Breast epithelium (tissue), 4 donors: ENCODE results near the gene COL9A2. TPM values are rescaled to one million over a fixed set of nuclear protein-coding genes. Genes with fewer than 3 reads are reported as not detected.

Experiments used
- DNase-seq, 2 donors: peaks; one replicate each; pipeline ENCODE4 v3.0.0-alpha.2; 2019; ENCODE audit warnings: low spot score in 2 of 2
- H3K27ac ChIP-seq, 2 donors: fragments of 200-600 bp; sonication (generic) in 1 of 2; one replicate each; pipeline ENCODE4 v1.5.1; 2016 to 2019; ENCODE audit warnings: mild to moderate bottlenecking in 1 of 2
- H3K27me3 ChIP-seq, 2 donors: fragments of 200-600 bp; sonication (generic) in 1 of 2; one replicate each; pipeline versions ENCODE4 v1.5.1 to v1.6.0; 2017 to 2019; ENCODE audit warnings: control low read depth in 1 of 2, mild to moderate bottlenecking in 1 of 2
- H3K36me3 ChIP-seq: fragments of 200-600 bp; one replicate; pipeline ENCODE4 v1.5.1; 2019
- H3K4me1 ChIP-seq, 2 donors: fragments of 200-600 bp; sonication (generic); one replicate each; pipeline ENCODE4 v1.5.1; 2016 to 2019; ENCODE audit warnings: control low read depth in 1 of 2
- H3K4me3 ChIP-seq, 3 donors: fragments of 200-600 bp; sonication (generic); 1 replicate in 2 of 3; 2 replicates in 1 of 3; pipeline ENCODE4 v1.5.1; 2016 to 2019; ENCODE audit warnings: mild to moderate bottlenecking in 3 of 3, moderate library complexity in 2 of 3
- H3K9me3 ChIP-seq, 2 donors: fragments of 200-600 bp; sonication (generic) in 1 of 2; one replicate each; pipeline ENCODE4 v1.5.1; 2016 to 2019; ENCODE audit warnings: control low read depth in 1 of 2
- CTCF ChIP-seq, 3 donors: fragments of 450-650 bp; IDR thresholded peaks; one replicate each; pipeline ENCODE4 v1.5.1; 2016 to 2017; ENCODE audit warnings: antibody characterized with exemption in 3 of 3, mild to moderate bottlenecking in 3 of 3, moderate library complexity in 3 of 3
- POLR2A ChIP-seq: fragments of 450-650 bp; IDR thresholded peaks from one replicate; pipeline ENCODE4 v1.6.1; 2016; ENCODE audit warnings: antibody characterized with exemption, mild to moderate bottlenecking, moderate library complexity
- POLR2AphosphoS5 ChIP-seq, 3 donors: sonication (generic); formaldehyde crosslinking; IDR thresholded peaks; one replicate each; pipeline ENCODE4 v1.6.1; 2017; ENCODE audit warnings: antibody characterized with exemption in 3 of 3
- intact Hi-C: fragments of 100-400 bp; cut with DNase I; formaldehyde crosslinking; loops from one replicate; pipeline ENCODE4 v1.15.1; 2023; ENCODE audit warnings: low total_unique reads
- total RNA-seq, 3 donors: library from RNA; depleted of rRNA; stranded (reverse); fragments of >200 nt; gene quantifications; one replicate each; pipeline ENCODE4 v1.1.0, GENCODE V29; 2016

Gene COL9A2
- total RNA-seq, 3 donors from 2014 or later: 1.4 to 22.0 (median 11.4) TPM

DNA sequence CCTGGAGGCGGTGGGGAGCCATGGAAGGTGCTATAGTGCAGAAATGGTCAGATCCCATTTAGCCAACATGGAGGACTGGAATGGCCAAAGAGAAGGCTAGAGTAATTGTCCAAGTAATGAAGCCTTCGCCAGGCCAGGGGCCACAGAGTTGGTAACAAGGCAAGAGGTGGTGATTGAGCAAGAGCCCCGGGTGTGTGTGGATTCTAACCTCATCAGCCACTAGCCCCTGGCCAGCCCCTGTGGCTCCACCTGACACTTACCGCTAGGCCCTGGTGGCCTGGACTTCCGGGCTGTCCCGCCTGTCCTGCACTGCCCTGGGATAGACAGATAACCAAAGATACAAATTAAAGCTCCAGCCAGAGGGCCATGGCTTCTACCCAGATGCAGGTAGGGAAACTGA lies 9.9 kb downstream of the COL9A2 start:
- Histone ChIP-seq H3K4me3 (no peak overlapping the region), H3K27me3 (no peaks in the 10 kb centered on the region), H3K4me1 (no peaks in the 10 kb centered on the region), H3K27ac (no peak overlapping the region), H3K9me3 (no peaks in the 10 kb centered on the region), H3K36me3 (no peaks in the 10 kb centered on the region)
- TF ChIP-seq CTCF (IDR thresholded peaks at IDR 0.05) (no peak), POLR2A (no peak), POLR2AphosphoS5 (IDR thresholded peaks at IDR 0.05) (no peak)
- intact Hi-C loops: no loop called here
- no peak for DNase-seq

GRCh38 chr1:40306296-40306695 lies 10.8 kb downstream of the COL9A2 start:
- TF ChIP-seq POLR2AphosphoS5 (IDR thresholded peaks at IDR 0.05): peak in 1 of 3 donors; percentile 33
- TF ChIP-seq POLR2A: no peak
- intact Hi-C loops: no loop called here
- H3K27me3 ChIP-seq: no peaks in the 10 kb centered on the region
- no peaks in the 10 kb centered on the region for H3K9me3 ChIP-seq
- DNase-seq: peak in 1 of 2 donors; percentile 32
- H3K4me3 ChIP-seq: no peak overlapping the region
- H3K36me3 ChIP-seq: no peaks in the 10 kb centered on the region
- H3K27ac ChIP-seq: peak overlapping the region in 1 of 2 donors; percentile 59
- no peaks in the 10 kb centered on the region for H3K4me1 ChIP-seq

DNA sequence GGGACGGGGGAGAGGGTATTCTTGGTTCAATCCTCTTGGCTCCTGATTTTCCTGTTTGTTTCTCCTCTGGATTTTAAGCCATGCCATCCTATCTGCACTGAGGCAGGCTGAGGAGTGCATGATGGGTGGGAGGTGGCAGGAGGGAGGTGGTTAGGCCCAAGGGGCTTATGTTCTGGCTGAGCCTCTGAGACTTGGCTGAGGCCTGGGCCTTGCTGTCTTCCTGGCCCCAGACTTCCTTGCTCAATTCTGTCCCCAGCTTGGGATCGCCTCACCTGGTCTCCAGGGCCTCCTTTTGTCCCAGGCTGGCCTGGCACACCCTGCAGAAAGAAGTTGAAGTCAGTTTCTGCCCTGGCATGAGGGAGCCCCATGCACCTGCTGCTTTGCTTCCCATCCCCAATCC lies 11.2 kb downstream of the COL9A2 start:
- TF ChIP-seq POLR2AphosphoS5 (IDR thresholded peaks at IDR 0.05) (no peak), POLR2A (no peak), CTCF (IDR thresholded peaks at IDR 0.05) (no peak)

DNA sequence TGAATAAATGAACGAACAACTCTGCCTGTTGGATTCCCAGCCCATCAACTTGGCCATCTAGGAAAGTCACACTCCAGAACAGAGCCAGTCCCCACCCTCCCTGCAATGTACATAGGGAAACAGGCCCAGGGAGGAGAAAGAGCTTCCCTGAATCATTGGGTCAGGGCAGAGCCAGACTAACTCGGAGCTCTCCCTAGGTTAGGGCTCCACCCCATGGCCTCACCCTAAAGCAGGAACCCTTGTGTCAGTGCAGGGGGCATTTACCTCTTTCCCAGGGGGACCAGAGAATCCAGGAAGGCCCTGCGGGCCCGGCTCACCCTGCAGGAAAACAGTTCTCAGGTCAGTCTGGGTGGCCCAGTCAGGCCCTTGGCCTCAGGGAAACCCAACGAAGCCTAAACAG lies 11.6 kb downstream of the COL9A2 start:
- H3K27me3 ChIP-seq: no peaks in the 10 kb centered on the region
- H3K36me3 ChIP-seq: no peaks in the 10 kb centered on the region
- TF ChIP-seq CTCF (IDR thresholded peaks at IDR 0.05) (no peak), POLR2AphosphoS5 (IDR thresholded peaks at IDR 0.05) (no peak), POLR2A (no peak)
- H3K9me3 ChIP-seq: no peaks in the 10 kb centered on the region
- intact Hi-C loops: no loop called here
- H3K4me1 ChIP-seq: no peaks in the 10 kb centered on the region
- H3K4me3 ChIP-seq: no peak overlapping the region
- no peak for DNase-seq
- H3K27ac ChIP-seq: peak overlapping the region; percentile 21 to 59

More for the DNA sequence above, 11.2 kb downstream of the COL9A2 start:
- Histone ChIP-seq H3K9me3 (no peaks in the 10 kb centered on the region), H3K4me1 (no peaks in the 10 kb centered on the region), H3K27ac (peak overlapping the region; percentile 21 to 59), H3K27me3 (no peaks in the 10 kb centered on the region), H3K36me3 (no peaks in the 10 kb centered on the region), H3K4me3 (no peak overlapping the region)
- intact Hi-C loops: no loop called here
- no peak for DNase-seq

- DNase-seq: no peak
Observed at GRCh38 chr1:40303790-40304189, 13.3 kb downstream of the COL9A2 start.

More at GRCh38 chr1:40303790-40304189, 13.3 kb downstream of the COL9A2 start:
- Histone ChIP-seq H3K27me3 (no peaks in the 10 kb centered on the region), H3K4me3 (no peak overlapping the region), H3K36me3 (no peaks in the 10 kb centered on the region), H3K4me1 (no peaks in the 10 kb centered on the region), H3K27ac (no peak overlapping the region), H3K9me3 (no peaks in the 10 kb centered on the region)
- intact Hi-C loops: no loop called here
- TF ChIP-seq POLR2A: no peak
- no peak for TF ChIP-seq POLR2AphosphoS5 (IDR thresholded peaks at IDR 0.05)
- TF ChIP-seq CTCF (IDR thresholded peaks at IDR 0.05): no peak
